H9 (cell line): ENCODE measurements around the gene MYO10. TPM values are rescaled to one million over a fixed set of nuclear protein-coding genes. Genes with fewer than 3 reads are reported as not detected.

Experiments
- DNase-seq: peaks from one replicate; pipeline ENCODE4 v3.0.0-alpha.2; 2017
- H2AFZ ChIP-seq: one replicate; pipeline ENCODE4 v1.6.1; 2013; ENCODE audit warnings: mild to moderate bottlenecking, low read length, control low read depth, moderate library complexity
- H2AK5ac ChIP-seq: 2 replicates; pipeline ENCODE4 v1.6.1; 2013; ENCODE audit warnings: low read length, control low read depth, mixed read lengths; ENCODE audit not compliant: insufficient read length
- H2BK120ac ChIP-seq: one replicate; pipeline ENCODE4 v1.6.1; 2013; ENCODE audit warnings: low read depth, mild to moderate bottlenecking, low read length, control low read depth, inconsistent platforms; ENCODE audit not compliant: poor library complexity, severe bottlenecking
- H2BK12ac ChIP-seq: 2 replicates; pipeline ENCODE4 v1.6.1; 2013; ENCODE audit warnings: low read length, control low read depth, mixed read lengths, low read depth; ENCODE audit not compliant: insufficient read length
- H2BK15ac ChIP-seq: 2 replicates; pipeline ENCODE4 v1.6.1; 2013; ENCODE audit warnings: low read depth, low read length, control low read depth
- H2BK20ac ChIP-seq: one replicate; pipeline ENCODE4 v1.6.1; 2013; ENCODE audit warnings: low read depth, mild to moderate bottlenecking, low read length, control low read depth, inconsistent platforms; ENCODE audit not compliant: poor library complexity, severe bottlenecking
- H2BK5ac ChIP-seq: 2 replicates; pipeline ENCODE4 v1.6.1; 2013; ENCODE audit warnings: low read length, control low read depth, mixed read lengths; ENCODE audit not compliant: insufficient read length
- H3K14ac ChIP-seq: 2 replicates; pipeline ENCODE4 v1.6.1; 2013; ENCODE audit warnings: low read length, control low read depth; ENCODE audit not compliant: insufficient read depth
- H3K18ac ChIP-seq: 2 replicates; pipeline ENCODE4 v1.6.1; 2013; ENCODE audit warnings: low read depth, mild to moderate bottlenecking, mixed read lengths, low read length, control low read depth; ENCODE audit not compliant: insufficient read length
- H3K23ac ChIP-seq: 2 replicates; pipeline ENCODE4 v1.6.1; 2013; ENCODE audit warnings: low read length, control low read depth, mixed read lengths, low read depth; ENCODE audit not compliant: insufficient read length
- H3K23me2 ChIP-seq: 2 replicates; pipeline ENCODE4 v1.6.1; 2013; ENCODE audit warnings: low read depth, mild to moderate bottlenecking, mixed read lengths, low read length, control low read depth; ENCODE audit not compliant: insufficient read length, poor library complexity, severe bottlenecking
- H3K27ac ChIP-seq: 2 replicates; pipeline ENCODE4 v1.5.1; 2013; ENCODE audit warnings: low read length, control low read depth, mixed read lengths, low read depth; ENCODE audit not compliant: insufficient read length
- H3K27me3 ChIP-seq: 2 replicates; pipeline ENCODE4 v1.6.1; 2013; ENCODE audit warnings: low read length, control low read depth, inconsistent platforms; ENCODE audit not compliant: insufficient read depth
- H3K4ac ChIP-seq: 2 replicates; pipeline ENCODE4 v1.6.1; 2013; ENCODE audit warnings: low read depth, mild to moderate bottlenecking, control low read depth, inconsistent platforms, low read length, moderate library complexity
- H3K4me1 ChIP-seq: 2 replicates; pipeline ENCODE4 v1.6.1; 2013; ENCODE audit warnings: low read length, control low read depth, inconsistent platforms; ENCODE audit not compliant: insufficient read depth
- H3K4me2 ChIP-seq: 2 replicates; pipeline ENCODE4 v1.6.1; 2013; ENCODE audit warnings: low read length, control low read depth, mixed read lengths; ENCODE audit not compliant: insufficient read length, insufficient read depth
- H3K56ac ChIP-seq: 2 replicates; pipeline ENCODE4 v1.6.1; 2013; ENCODE audit warnings: low read depth, mild to moderate bottlenecking, mixed read lengths, low read length, control low read depth; ENCODE audit not compliant: insufficient read length
- H3K79me1 ChIP-seq: 2 replicates; pipeline ENCODE4 v1.6.1; 2013; ENCODE audit warnings: low read depth, mild to moderate bottlenecking, moderate library complexity, low read length, control low read depth, inconsistent platforms; ENCODE audit not compliant: insufficient read depth, poor library complexity, severe bottlenecking
- H3K79me2 ChIP-seq: 2 replicates; pipeline ENCODE4 v1.6.1; 2013; ENCODE audit warnings: low read length, control low read depth, inconsistent platforms; ENCODE audit not compliant: insufficient read depth
- H3K9ac ChIP-seq: 2 replicates; pipeline ENCODE4 v1.6.1; 2013; ENCODE audit warnings: low read length, control low read depth, mixed read lengths; ENCODE audit not compliant: insufficient read length; ENCODE audit errors: extremely low read depth
- H3K9me3 ChIP-seq: one replicate; pipeline ENCODE4 v1.6.1; 2013; ENCODE audit warnings: low read depth, low read length, inconsistent platforms; ENCODE audit not compliant: control insufficient read depth
- H3T11ph ChIP-seq: one replicate; pipeline ENCODE4 v1.6.1; 2013; ENCODE audit warnings: mild to moderate bottlenecking, low read length, control low read depth, inconsistent platforms
- H4K20me1 ChIP-seq: one replicate; pipeline ENCODE4 v1.6.1; 2013; ENCODE audit not compliant: control insufficient read depth, insufficient read length, insufficient read depth
- H4K5ac ChIP-seq: 2 replicates; pipeline ENCODE4 v1.6.1; 2013; ENCODE audit warnings: low read depth, mild to moderate bottlenecking, mixed read lengths, low read length, control low read depth; ENCODE audit not compliant: insufficient read length
- H4K8ac ChIP-seq: replicated peaks from 2 replicates; pipeline ENCODE4 v1.6.1; 2013; ENCODE audit warnings: low read length, control low read depth, mixed read lengths, low read depth; ENCODE audit not compliant: insufficient read length
- H4K91ac ChIP-seq: 2 replicates; pipeline ENCODE4 v1.6.1; 2013; ENCODE audit warnings: low read depth, mild to moderate bottlenecking, moderate library complexity, mixed read lengths, low read length, control low read depth; ENCODE audit not compliant: insufficient read length
- H3K27ac Mint-ChIP-seq, 3 experiments: 2 replicates in 2 of 3; 3 replicates in 1 of 3; pipeline ENCODE4 v1.8.0; 2020 to 2021; ENCODE audit warnings: mixed read lengths in 3 of 3, mild to moderate bottlenecking in 1 of 3, moderate library complexity in 1 of 3
- H3K27me3 Mint-ChIP-seq: 2 replicates; pipeline ENCODE4 v1.8.0; 2021; ENCODE audit warnings: low read depth, mild to moderate bottlenecking, moderate library complexity, mixed read lengths
- H3K36me3 Mint-ChIP-seq, 3 experiments: 2 replicates in 2 of 3; 3 replicates in 1 of 3; pipeline ENCODE4 v1.8.0; 2020 to 2021; ENCODE audit warnings: low read depth in 3 of 3, mixed read lengths in 3 of 3; ENCODE audit not compliant: insufficient read depth in 1 of 3
- H3K4me1 Mint-ChIP-seq, 2 experiments: 2 replicates each; pipeline ENCODE4 v1.8.0; 2020; ENCODE audit warnings: mixed read lengths in 2 of 2
- H3K4me3 Mint-ChIP-seq, 2 experiments: 2 replicates in 1 of 2; 3 replicates in 1 of 2; pipeline ENCODE4 v1.8.0; 2020 to 2021; ENCODE audit warnings: mild to moderate bottlenecking in 2 of 2, mixed read lengths in 2 of 2, moderate library complexity in 1 of 2
- H3K9me3 Mint-ChIP-seq, 2 experiments: 2 replicates in 1 of 2; 3 replicates in 1 of 2; pipeline ENCODE4 v1.8.0; 2020; ENCODE audit warnings: mild to moderate bottlenecking in 2 of 2, mixed read lengths in 2 of 2, moderate library complexity in 1 of 2
- WGBS: extraction: QIAGEN DNeasy Blood & Tissue Kit; methylation state at CpG from one replicate; pipeline ENCODE4 v1.1.7; 2013; ENCODE audit warnings: missing lambda C conversion rate, low lambda C conversion rate, mixed read lengths; ENCODE audit not compliant: insufficient read length; ENCODE audit errors: extremely low coverage; 5-methylcytosine and 5-hydroxymethylcytosine counted together
- total RNA-seq: library from RNA; stranded (reverse); gene quantifications from 2 replicates; pipeline ENCODE4 v1.2.1, GENCODE V29; 2021
- TF ChIP-seq, protein P1 (sequence below): fragments of 200-600 bp; sonication (generic); conservative IDR thresholded peaks from 3 replicates; pipeline ENCODE4 v1.8.0; 2021; ENCODE audit warnings: antibody characterized with exemption, mild to moderate bottlenecking

Gene MYO10
- total RNA-seq, 1 experiment from 2014 or later, result 127 TPM

- Histone ChIP-seq H3K27ac (no peak overlapping the region), H2AFZ (no peak overlapping the region), H3K4me1 (peaks cover 4% of the 10 kb centered on the region), H2BK12ac (no peak overlapping the region), H3K18ac (no peak overlapping the region), H2BK15ac (no peak overlapping the region), H3K9me3 (no peaks in the 10 kb centered on the region), H2BK120ac (no peak overlapping the region), H3K14ac (no peak overlapping the region), H4K91ac (no peak overlapping the region), H3K9ac (no peak overlapping the region), H3K23ac (no peak overlapping the region), H4K20me1 (no peaks in the 10 kb centered on the region), H4K5ac (no peak overlapping the region), H2AK5ac (no peak overlapping the region), H3T11ph (no peak overlapping the region), H2BK5ac (no peak overlapping the region), H2BK20ac (no peak overlapping the region), H4K8ac (no peak overlapping the region), H3K79me1 (no peaks in the 10 kb centered on the region), H3K23me2 (no peaks in the 10 kb centered on the region), H3K4me2 (no peak overlapping the region), H3K56ac (no peak overlapping the region), H3K4ac (no peak overlapping the region), H3K79me2 (no peaks in the 10 kb centered on the region), H3K27me3 (no peaks in the 10 kb centered on the region)
- peaks cover 3 to 9% (median 4%) of the 10 kb centered on the region in 3 experiments for H3K36me3 Mint-ChIP-seq
- TF ChIP-seq, protein P1, sequence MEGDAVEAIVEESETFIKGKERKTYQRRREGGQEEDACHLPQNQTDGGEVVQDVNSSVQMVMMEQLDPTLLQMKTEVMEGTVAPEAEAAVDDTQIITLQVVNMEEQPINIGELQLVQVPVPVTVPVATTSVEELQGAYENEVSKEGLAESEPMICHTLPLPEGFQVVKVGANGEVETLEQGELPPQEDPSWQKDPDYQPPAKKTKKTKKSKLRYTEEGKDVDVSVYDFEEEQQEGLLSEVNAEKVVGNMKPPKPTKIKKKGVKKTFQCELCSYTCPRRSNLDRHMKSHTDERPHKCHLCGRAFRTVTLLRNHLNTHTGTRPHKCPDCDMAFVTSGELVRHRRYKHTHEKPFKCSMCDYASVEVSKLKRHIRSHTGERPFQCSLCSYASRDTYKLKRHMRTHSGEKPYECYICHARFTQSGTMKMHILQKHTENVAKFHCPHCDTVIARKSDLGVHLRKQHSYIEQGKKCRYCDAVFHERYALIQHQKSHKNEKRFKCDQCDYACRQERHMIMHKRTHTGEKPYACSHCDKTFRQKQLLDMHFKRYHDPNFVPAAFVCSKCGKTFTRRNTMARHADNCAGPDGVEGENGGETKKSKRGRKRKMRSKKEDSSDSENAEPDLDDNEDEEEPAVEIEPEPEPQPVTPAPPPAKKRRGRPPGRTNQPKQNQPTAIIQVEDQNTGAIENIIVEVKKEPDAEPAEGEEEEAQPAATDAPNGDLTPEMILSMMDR, result no peak
- H3K27me3 Mint-ChIP-seq, result no peaks in the 10 kb centered on the region
- H3K4me3 Mint-ChIP-seq, result no peak overlapping the region
- H3K27ac Mint-ChIP-seq, result peak overlapping the region in 2 of 3 experiments; percentile 11 to 25; a peak in 4 of 7 replicates
- no CpG with 5 or more reads among the region's 5 CpGs for WGBS
- H3K4me1 Mint-ChIP-seq, result peaks cover 50 to 51% of the 10 kb centered on the region in 2 experiments
- peaks cover 0 to 4% of the 10 kb centered on the region in 2 experiments; a peak in 2 of 5 replicates for H3K9me3 Mint-ChIP-seq
- no peak for DNase-seq
Observed at GRCh38 chr5:16855485-16855884, 80.6 kb downstream of the MYO10 start.
